Measurements from ENCODE around the gene ADRA2B.

Gene ADRA2B

GRCh38 chr2:96147593-96148201, 31.3 kb upstream of the ADRA2B start:
- no peak for TF ChIP-seq SIN3A (IDR thresholded peaks at IDR 0.05; ENCODE audit: borderline replicate concordance, insufficient read depth, low read length)
- TF ChIP-seq FOXP2 (optimal IDR thresholded peaks at IDR 0.05; ENCODE audit: borderline replicate concordance, extremely low read depth, extremely low read length, insufficient read depth) = no peak
- TF ChIP-seq POLR2AphosphoS5 (IDR thresholded peaks at IDR 0.05; ENCODE audit: low read depth, low read length) = no peak

DNA sequence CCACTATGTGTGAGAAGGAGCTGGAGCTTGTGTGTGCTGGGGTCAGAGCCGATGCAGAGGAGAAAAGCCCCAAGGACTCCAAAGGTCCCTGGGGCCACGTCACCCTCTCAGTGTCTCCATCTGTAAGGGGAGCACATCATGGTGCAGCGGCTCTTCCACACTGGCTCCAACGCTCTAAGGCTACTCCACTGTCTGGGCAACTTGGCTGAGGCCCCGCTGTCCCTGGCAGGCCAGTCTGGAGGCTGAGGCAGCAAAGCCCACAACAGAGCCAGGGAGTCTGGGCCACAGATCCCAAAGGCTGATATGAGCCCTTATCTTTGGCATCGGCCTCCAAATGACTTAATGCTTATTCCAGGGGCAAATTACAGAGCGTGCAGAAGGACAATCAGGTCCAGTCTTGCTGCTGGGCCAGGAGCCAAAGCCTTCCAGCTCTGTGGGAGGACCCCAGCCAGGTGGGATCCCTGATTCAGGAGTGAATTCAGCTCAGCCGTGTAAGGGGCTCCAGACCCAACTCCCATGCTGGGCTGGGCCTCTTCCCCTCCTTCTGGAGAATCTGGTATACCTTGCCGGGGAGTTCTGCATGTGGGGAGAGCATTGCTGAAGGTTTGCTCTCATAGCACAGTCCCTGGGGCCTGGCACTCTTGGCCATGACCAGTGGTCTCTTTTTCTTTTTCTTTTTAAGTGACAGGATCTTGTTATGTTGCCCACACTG, 30.7 kb upstream of the ADRA2B start:
- TF ChIP-seq POLR2AphosphoS5 (IDR thresholded peaks at IDR 0.05; ENCODE audit: low read depth, low read length) (no peak), TAF1 (IDR thresholded peaks at IDR 0.05; ENCODE audit: borderline replicate concordance, insufficient read depth, low read length) (no peak), FOXP2 (optimal IDR thresholded peaks at IDR 0.05; ENCODE audit: borderline replicate concordance, extremely low read depth, extremely low read length, insufficient read depth) (no peak), SIN3A (IDR thresholded peaks at IDR 0.05; ENCODE audit: borderline replicate concordance, insufficient read depth, low read length) (no peak)
- TF ChIP-seq, protein P1, sequence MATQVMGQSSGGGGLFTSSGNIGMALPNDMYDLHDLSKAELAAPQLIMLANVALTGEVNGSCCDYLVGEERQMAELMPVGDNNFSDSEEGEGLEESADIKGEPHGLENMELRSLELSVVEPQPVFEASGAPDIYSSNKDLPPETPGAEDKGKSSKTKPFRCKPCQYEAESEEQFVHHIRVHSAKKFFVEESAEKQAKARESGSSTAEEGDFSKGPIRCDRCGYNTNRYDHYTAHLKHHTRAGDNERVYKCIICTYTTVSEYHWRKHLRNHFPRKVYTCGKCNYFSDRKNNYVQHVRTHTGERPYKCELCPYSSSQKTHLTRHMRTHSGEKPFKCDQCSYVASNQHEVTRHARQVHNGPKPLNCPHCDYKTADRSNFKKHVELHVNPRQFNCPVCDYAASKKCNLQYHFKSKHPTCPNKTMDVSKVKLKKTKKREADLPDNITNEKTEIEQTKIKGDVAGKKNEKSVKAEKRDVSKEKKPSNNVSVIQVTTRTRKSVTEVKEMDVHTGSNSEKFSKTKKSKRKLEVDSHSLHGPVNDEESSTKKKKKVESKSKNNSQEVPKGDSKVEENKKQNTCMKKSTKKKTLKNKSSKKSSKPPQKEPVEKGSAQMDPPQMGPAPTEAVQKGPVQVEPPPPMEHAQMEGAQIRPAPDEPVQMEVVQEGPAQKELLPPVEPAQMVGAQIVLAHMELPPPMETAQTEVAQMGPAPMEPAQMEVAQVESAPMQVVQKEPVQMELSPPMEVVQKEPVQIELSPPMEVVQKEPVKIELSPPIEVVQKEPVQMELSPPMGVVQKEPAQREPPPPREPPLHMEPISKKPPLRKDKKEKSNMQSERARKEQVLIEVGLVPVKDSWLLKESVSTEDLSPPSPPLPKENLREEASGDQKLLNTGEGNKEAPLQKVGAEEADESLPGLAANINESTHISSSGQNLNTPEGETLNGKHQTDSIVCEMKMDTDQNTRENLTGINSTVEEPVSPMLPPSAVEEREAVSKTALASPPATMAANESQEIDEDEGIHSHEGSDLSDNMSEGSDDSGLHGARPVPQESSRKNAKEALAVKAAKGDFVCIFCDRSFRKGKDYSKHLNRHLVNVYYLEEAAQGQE (IDR thresholded peaks at IDR 0.05; ENCODE audit: insufficient read depth in 1 of 2, low read depth in 2 of 2, low read length in 2 of 2) = no peak

DNA sequence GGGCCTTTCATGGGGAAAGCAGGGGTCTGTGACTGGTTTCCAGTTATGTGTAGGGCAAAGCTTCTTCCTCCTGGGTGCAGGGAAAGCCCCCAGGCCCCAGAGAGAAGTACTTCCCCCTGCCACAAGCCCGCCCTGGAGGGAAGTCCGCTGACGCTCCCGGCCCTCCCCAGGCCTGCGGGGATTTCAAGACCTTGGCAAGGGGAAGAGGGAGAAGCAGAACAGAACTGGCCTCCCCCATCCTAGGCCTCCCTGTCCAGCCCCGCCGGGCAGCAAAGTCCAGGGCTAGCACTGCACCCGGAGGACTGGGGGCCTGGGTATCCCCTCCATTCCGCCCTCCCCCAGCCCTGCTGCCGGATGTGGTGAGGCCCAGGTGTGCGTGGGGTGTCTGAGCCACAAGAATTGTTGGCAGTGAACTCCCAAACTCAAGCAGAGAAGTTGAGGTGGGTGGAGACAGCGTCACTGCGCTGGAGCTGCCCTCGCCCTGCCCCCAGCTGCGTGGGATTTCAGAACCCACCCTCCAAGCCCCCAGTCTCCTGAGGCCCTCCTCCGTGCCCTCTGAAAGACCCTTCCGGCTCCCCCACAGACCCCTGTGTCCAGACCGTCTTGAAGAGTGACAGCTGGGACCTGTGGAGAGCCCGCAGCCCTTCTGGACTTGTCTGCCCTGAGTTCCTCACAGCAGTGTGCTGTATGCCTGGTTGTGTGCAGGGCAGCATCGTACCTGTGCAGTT, 29.9 kb upstream of the ADRA2B start:
- TF ChIP-seq TAF1 (IDR thresholded peaks at IDR 0.05; ENCODE audit: borderline replicate concordance, insufficient read depth, low read length) = no peak
- TF ChIP-seq, protein P1 (IDR thresholded peaks at IDR 0.05; ENCODE audit: insufficient read depth in 1 of 2, low read depth in 2 of 2, low read length in 2 of 2) = no peak
- no peak for TF ChIP-seq POLR2AphosphoS5 (IDR thresholded peaks at IDR 0.05; ENCODE audit: low read depth, low read length)
- no peak for TF ChIP-seq SIN3A (IDR thresholded peaks at IDR 0.05; ENCODE audit: borderline replicate concordance, insufficient read depth, low read length)
- TF ChIP-seq FOXP2 (optimal IDR thresholded peaks at IDR 0.05; ENCODE audit: borderline replicate concordance, extremely low read depth, extremely low read length, insufficient read depth) = no peak

- TF ChIP-seq TAF1 (IDR thresholded peaks at IDR 0.05; ENCODE audit: borderline replicate concordance, insufficient read depth, low read length) (no peak), SIN3A (IDR thresholded peaks at IDR 0.05; ENCODE audit: borderline replicate concordance, insufficient read depth, low read length) (no peak), FOXP2 (optimal IDR thresholded peaks at IDR 0.05; ENCODE audit: borderline replicate concordance, extremely low read depth, extremely low read length, insufficient read depth) (no peak), POLR2AphosphoS5 (IDR thresholded peaks at IDR 0.05; ENCODE audit: low read depth, low read length) (no peak)
- TF ChIP-seq, protein P1 (IDR thresholded peaks at IDR 0.05; ENCODE audit: insufficient read depth in 1 of 2, low read depth in 2 of 2, low read length in 2 of 2) = no peak
Observed at GRCh38 chr2:96145848-96146152, 29.4 kb upstream of the ADRA2B start.

GRCh38 chr2:96145036-96145847, 28.9 kb upstream of the ADRA2B start, which contains the start of gene DUSP2:
Gene DUSP2 (minus strand): TSS chr2:96145440. CDS start chr2:96145354, 86 bp downstream.
- TF ChIP-seq FOXP2 (optimal IDR thresholded peaks at IDR 0.05; ENCODE audit: borderline replicate concordance, extremely low read depth, extremely low read length, insufficient read depth) = no peak
- no peak for TF ChIP-seq SIN3A (IDR thresholded peaks at IDR 0.05; ENCODE audit: borderline replicate concordance, insufficient read depth, low read length)
- no peak for TF ChIP-seq POLR2AphosphoS5 (IDR thresholded peaks at IDR 0.05; ENCODE audit: low read depth, low read length)
- TF ChIP-seq, protein P1 (IDR thresholded peaks at IDR 0.05; ENCODE audit: insufficient read depth in 1 of 2, low read depth in 2 of 2, low read length in 2 of 2) = no peak
- TF ChIP-seq TAF1 (IDR thresholded peaks at IDR 0.05; ENCODE audit: borderline replicate concordance, insufficient read depth, low read length) = no peak

Data from PFSK-1 (cell line).